Measurements from ENCODE around the gene SMYD3.

Gene SMYD3

GRCh38 chr1:246304484-246305259 is 202.4 kb downstream of the SMYD3 start:
- DNase-seq (ENCODE audit: low spot score), result no peak

GRCh38 chr1:246302711-246303317 is 204.3 kb downstream of the SMYD3 start:
- no peak for DNase-seq (ENCODE audit: low spot score)

GRCh38 chr1:246302251-246302625 is 204.8 kb downstream of the SMYD3 start:
- DNase-seq (ENCODE audit: low spot score), result peak; percentile 19

GRCh38 chr1:246301553-246302250 is 205.4 kb downstream of the SMYD3 start:
- no peak for DNase-seq (ENCODE audit: low spot score)

- DNase-seq (ENCODE audit: low spot score), result no peak
These were observed 206.2 kb downstream of the SMYD3 start for GRCh38 chr1:246300626-246301549.

- DNase-seq (ENCODE audit: low spot score), result no peak
These were observed 209.5 kb downstream of the SMYD3 start for GRCh38 chr1:246297279-246298265.

- no peak for DNase-seq (ENCODE audit: low spot score)
These were observed 211.1 kb downstream of the SMYD3 start for GRCh38 chr1:246295968-246296367.

GRCh38 chr1:246295340-246295739 is 211.7 kb downstream of the SMYD3 start:
- DNase-seq (ENCODE audit: low spot score), result no peak

- DNase-seq (ENCODE audit: low spot score), result no peak
These were observed 212.8 kb downstream of the SMYD3 start for GRCh38 chr1:246294263-246294662.

- no peak for DNase-seq (ENCODE audit: low spot score)
These were observed 213.5 kb downstream of the SMYD3 start for GRCh38 chr1:246293366-246294121.

- DNase-seq (ENCODE audit: low spot score), result no peak
These were observed 214.5 kb downstream of the SMYD3 start for GRCh38 chr1:246292571-246292970.

GRCh38 chr1:246291127-246291526 is 216.0 kb downstream of the SMYD3 start:
- no peak for DNase-seq (ENCODE audit: low spot score)

GRCh38 chr1:246283771-246284410 is 223.2 kb downstream of the SMYD3 start:
- no peak for DNase-seq (ENCODE audit: low spot score)

- DNase-seq (ENCODE audit: low spot score), result no peak
These were observed 225.4 kb downstream of the SMYD3 start for GRCh38 chr1:246281639-246282038.

- no peak for DNase-seq (ENCODE audit: low spot score)
These were observed 225.9 kb downstream of the SMYD3 start for GRCh38 chr1:246281195-246281594.

- no peak for DNase-seq (ENCODE audit: low spot score)
These were observed 226.5 kb downstream of the SMYD3 start for GRCh38 chr1:246280551-246280950.

- no peak for DNase-seq (ENCODE audit: low spot score)
These were observed 227.7 kb downstream of the SMYD3 start for GRCh38 chr1:246279402-246279801.

GRCh38 chr1:246278371-246278770 is 228.7 kb downstream of the SMYD3 start:
- no peak for DNase-seq (ENCODE audit: low spot score)

- DNase-seq (ENCODE audit: low spot score), result no peak
These were observed 232.0 kb downstream of the SMYD3 start for GRCh38 chr1:246275036-246275435.

- no peak for DNase-seq (ENCODE audit: low spot score)
These were observed 232.9 kb downstream of the SMYD3 start for GRCh38 chr1:246274186-246274585.

All from AG20443 (cell line).